Hypothalamus (tissue), 51 donors: ENCODE measurements around the gene ANKRD34A.

Source experiments
- DNase-seq, 51 donors: peaks; one replicate each; lab custom pipeline; 2025; lab: John Stamatoyannopoulos, UW

ANKRD34A gene

GRCh38 chr1:145991735-145992412 is 27.5 kb upstream of the ANKRD34A start:
- no peak for DNase-seq

GRCh38 chr1:145990249-145990855 is 26.0 kb upstream of the ANKRD34A start:
- no peak for DNase-seq

GRCh38 chr1:145988773-145989172 is 24.4 kb upstream of the ANKRD34A start:
- DNase-seq: no peak

GRCh38 chr1:145987926-145988325 is 23.6 kb upstream of the ANKRD34A start:
- DNase-seq: no peak

- DNase-seq: no peak
Measured at GRCh38 chr1:145986551-145986950, 22.2 kb upstream of the ANKRD34A start.

- peak in 3 of 51 donors; percentile 10 to 18 (median 14) for DNase-seq
Measured at GRCh38 chr1:145985502-145986439, 21.4 kb upstream of the ANKRD34A start.

- DNase-seq: no peak
Measured at GRCh38 chr1:145985129-145985501, 20.7 kb upstream of the ANKRD34A start.

GRCh38 chr1:145983960-145984830 is 19.8 kb upstream of the ANKRD34A start:
- DNase-seq: no peak

GRCh38 chr1:145983206-145983675 is 18.9 kb upstream of the ANKRD34A start:
- no peak for DNase-seq

- no peak for DNase-seq
Measured at GRCh38 chr1:145982010-145982723, 17.8 kb upstream of the ANKRD34A start.

GRCh38 chr1:145980457-145980994 is 16.2 kb upstream of the ANKRD34A start:
- no peak for DNase-seq

GRCh38 chr1:145979746-145980456 is 15.5 kb upstream of the ANKRD34A start:
- no peak for DNase-seq

- peak in 50 of 51 donors; percentile 21 to 94 (median 82) for DNase-seq
Measured at GRCh38 chr1:145978854-145979745, 14.7 kb upstream of the ANKRD34A start.

GRCh38 chr1:145978471-145978853 is 14.1 kb upstream of the ANKRD34A start:
- no peak for DNase-seq

GRCh38 chr1:145977486-145978470 is 13.4 kb upstream of the ANKRD34A start:
- peak in 39 of 51 donors; percentile 4 to 90 (median 52) for DNase-seq

- DNase-seq: no peak
Measured at GRCh38 chr1:145977016-145977415, 12.6 kb upstream of the ANKRD34A start.
